GM23338 (cell line): ENCODE results near the gene LRMDA. TPM values are rescaled to one million over a fixed set of nuclear protein-coding genes. Genes with fewer than 3 reads are reported as not detected.

ENCODE experiments used
- CREB1 ChIP-seq: fragments of 250-450 bp; sonication (Bioruptor Pico); IDR thresholded peaks from 2 replicates; pipeline ENCODE4 v1.5.0; 2020; ENCODE audit warnings: low read depth, mild to moderate bottlenecking, moderate library complexity
- STAT1 ChIP-seq: IDR thresholded peaks from one replicate; pipeline ENCODE4 v1.6.1; 2016; ENCODE audit warnings: antibody characterized with exemption; ENCODE audit not compliant: unreplicated experiment
- polyA plus RNA-seq: library from polyadenylated mRNA; unstranded; fragments of >200 nt; fragmentation: Nextera tagmentation; extraction: Ambion mirVana; gene quantifications from 2 replicates; pipeline ENCODE4 v1.2.1, GENCODE V29; 2016
- total RNA-seq: library from RNA; depleted of rRNA; stranded (reverse); fragments of >200 nt; shearing (Covaris generic); gene quantifications from 2 replicates; pipeline ENCODE4 v1.2.3, GENCODE V29; 2014
- TF ChIP-seq, protein P1 (sequence below): fragments of 250-450 bp; sonication (Bioruptor Pico); IDR thresholded peaks from 2 replicates; pipeline ENCODE4 v1.5.0; 2020; ENCODE audit warnings: mild to moderate bottlenecking, moderate library complexity
- TF ChIP-seq, protein P2 (sequence below): IDR thresholded peaks from 2 replicates; pipeline ENCODE4 v1.6.1; 2016; ENCODE audit warnings: antibody characterized with exemption
- TF ChIP-seq, protein P3 (sequence below), 2 experiments: fragments of 200-600 bp in 1 of 2; sonication (generic) in 1 of 2; conservative IDR thresholded peaks; 2 replicates each; pipeline versions ENCODE4 v1.5.1 to v1.6.1; 2016 to 2017; ENCODE audit warnings: antibody characterized with exemption in 2 of 2, low read depth in 2 of 2, mild to moderate bottlenecking in 2 of 2, moderate library complexity in 1 of 2

LRMDA gene
- total and polyA plus RNA-seq, 2 experiments from 2014 or later, result 0.90 to 1.8 TPM

DNA sequence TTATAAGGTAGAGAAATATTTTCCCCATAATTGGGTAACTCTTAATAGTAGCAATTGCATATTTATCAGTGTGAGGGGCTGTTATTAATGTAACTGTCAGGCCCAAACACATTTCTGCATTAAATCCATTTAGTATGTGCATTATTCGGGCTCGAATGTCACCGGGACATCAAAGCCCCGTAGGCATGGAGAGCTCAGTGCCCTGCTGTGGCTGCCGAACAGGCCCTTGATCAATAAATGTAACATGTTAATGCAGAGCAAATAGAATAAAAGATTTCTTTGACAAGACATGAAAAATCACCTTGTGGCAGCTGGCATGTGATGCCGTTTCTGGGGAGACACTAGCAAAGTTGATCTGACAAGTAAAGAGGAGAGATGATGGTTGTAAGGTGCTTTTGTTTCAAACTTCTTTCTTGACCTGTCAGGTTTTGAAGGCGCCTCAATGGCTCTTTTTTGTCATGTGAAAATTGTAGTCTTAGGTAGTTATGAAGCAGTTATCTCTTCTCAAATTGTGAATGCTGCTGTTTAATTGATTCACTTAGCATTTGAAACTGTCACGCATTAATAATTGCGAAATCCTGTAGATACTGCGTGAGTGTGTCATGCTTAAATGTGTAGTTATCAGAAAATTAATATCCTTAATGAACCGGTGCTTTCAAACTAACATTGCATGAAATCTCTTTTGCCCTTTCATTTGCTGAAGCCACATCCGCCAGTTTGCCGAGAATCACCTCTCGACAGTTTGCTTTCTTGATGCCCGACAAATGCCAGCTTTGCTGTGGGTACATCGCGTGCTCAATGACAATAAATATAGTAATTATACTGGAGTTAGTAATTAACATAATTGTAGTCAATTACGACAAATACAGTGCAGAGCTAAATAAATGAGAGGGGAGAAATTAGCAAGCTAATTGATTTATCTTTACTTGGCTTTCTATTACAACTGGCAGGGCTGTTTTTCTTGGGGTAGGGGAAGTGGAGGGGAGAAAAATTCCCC, 19.5 kb downstream of the LRMDA start (continued):
- TF ChIP-seq, protein P1, sequence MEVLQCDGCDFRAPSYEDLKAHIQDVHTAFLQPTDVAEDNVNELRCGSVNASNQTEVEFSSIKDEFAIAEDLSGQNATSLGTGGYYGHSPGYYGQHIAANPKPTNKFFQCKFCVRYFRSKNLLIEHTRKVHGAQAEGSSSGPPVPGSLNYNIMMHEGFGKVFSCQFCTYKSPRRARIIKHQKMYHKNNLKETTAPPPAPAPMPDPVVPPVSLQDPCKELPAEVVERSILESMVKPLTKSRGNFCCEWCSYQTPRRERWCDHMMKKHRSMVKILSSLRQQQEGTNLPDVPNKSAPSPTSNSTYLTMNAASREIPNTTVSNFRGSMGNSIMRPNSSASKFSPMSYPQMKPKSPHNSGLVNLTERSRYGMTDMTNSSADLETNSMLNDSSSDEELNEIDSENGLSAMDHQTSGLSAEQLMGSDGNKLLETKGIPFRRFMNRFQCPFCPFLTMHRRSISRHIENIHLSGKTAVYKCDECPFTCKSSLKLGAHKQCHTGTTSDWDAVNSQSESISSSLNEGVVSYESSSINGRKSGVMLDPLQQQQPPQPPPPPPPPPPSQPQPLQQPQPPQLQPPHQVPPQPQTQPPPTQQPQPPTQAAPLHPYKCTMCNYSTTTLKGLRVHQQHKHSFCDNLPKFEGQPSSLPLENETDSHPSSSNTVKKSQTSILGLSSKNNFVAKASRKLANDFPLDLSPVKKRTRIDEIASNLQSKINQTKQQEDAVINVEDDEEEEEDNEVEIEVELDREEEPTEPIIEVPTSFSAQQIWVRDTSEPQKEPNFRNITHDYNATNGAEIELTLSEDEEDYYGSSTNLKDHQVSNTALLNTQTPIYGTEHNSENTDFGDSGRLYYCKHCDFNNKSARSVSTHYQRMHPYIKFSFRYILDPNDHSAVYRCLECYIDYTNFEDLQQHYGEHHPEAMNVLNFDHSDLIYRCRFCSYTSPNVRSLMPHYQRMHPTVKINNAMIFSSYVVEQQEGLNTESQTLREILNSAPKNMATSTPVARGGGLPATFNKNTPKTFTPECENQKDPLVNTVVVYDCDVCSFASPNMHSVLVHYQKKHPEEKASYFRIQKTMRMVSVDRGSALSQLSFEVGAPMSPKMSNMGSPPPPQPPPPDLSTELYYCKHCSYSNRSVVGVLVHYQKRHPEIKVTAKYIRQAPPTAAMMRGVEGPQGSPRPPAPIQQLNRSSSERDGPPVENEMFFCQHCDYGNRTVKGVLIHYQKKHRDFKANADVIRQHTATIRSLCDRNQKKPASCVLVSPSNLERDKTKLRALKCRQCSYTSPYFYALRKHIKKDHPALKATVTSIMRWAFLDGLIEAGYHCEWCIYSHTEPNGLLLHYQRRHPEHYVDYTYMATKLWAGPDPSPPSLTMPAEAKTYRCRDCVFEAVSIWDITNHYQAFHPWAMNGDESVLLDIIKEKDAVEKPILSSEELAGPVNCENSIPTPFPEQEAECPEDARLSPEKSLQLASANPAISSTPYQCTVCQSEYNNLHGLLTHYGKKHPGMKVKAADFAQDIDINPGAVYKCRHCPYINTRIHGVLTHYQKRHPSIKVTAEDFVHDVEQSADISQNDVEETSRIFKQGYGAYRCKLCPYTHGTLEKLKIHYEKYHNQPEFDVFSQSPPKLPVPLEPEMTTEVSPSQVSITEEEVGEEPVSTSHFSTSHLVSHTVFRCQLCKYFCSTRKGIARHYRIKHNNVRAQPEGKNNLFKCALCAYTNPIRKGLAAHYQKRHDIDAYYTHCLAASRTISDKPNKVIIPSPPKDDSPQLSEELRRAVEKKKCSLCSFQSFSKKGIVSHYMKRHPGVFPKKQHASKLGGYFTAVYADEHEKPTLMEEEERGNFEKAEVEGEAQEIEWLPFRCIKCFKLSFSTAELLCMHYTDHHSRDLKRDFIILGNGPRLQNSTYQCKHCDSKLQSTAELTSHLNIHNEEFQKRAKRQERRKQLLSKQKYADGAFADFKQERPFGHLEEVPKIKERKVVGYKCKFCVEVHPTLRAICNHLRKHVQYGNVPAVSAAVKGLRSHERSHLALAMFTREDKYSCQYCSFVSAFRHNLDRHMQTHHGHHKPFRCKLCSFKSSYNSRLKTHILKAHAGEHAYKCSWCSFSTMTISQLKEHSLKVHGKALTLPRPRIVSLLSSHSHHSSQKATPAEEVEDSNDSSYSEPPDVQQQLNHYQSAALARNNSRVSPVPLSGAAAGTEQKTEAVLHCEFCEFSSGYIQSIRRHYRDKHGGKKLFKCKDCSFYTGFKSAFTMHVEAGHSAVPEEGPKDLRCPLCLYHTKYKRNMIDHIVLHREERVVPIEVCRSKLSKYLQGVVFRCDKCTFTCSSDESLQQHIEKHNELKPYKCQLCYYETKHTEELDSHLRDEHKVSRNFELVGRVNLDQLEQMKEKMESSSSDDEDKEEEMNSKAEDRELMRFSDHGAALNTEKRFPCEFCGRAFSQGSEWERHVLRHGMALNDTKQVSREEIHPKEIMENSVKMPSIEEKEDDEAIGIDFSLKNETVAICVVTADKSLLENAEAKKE (CRISPR knock-in tag), result no peak
- TF ChIP-seq, protein P2, sequence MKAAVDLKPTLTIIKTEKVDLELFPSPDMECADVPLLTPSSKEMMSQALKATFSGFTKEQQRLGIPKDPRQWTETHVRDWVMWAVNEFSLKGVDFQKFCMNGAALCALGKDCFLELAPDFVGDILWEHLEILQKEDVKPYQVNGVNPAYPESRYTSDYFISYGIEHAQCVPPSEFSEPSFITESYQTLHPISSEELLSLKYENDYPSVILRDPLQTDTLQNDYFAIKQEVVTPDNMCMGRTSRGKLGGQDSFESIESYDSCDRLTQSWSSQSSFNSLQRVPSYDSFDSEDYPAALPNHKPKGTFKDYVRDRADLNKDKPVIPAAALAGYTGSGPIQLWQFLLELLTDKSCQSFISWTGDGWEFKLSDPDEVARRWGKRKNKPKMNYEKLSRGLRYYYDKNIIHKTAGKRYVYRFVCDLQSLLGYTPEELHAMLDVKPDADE, result no peak
- TF ChIP-seq, protein P3, sequence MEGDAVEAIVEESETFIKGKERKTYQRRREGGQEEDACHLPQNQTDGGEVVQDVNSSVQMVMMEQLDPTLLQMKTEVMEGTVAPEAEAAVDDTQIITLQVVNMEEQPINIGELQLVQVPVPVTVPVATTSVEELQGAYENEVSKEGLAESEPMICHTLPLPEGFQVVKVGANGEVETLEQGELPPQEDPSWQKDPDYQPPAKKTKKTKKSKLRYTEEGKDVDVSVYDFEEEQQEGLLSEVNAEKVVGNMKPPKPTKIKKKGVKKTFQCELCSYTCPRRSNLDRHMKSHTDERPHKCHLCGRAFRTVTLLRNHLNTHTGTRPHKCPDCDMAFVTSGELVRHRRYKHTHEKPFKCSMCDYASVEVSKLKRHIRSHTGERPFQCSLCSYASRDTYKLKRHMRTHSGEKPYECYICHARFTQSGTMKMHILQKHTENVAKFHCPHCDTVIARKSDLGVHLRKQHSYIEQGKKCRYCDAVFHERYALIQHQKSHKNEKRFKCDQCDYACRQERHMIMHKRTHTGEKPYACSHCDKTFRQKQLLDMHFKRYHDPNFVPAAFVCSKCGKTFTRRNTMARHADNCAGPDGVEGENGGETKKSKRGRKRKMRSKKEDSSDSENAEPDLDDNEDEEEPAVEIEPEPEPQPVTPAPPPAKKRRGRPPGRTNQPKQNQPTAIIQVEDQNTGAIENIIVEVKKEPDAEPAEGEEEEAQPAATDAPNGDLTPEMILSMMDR (conservative IDR thresholded peaks at IDR 0.05; ENCODE audit: low read depth in 2 of 2), result no peak
- no peak for TF ChIP-seq STAT1
- TF ChIP-seq CREB1 (CRISPR knock-in tag), result no peak
